ENCODE data around the gene COL27A1. TPM values are rescaled to one million over a fixed set of nuclear protein-coding genes. Genes with fewer than 3 reads are reported as not detected.
"Not testable (repeated sequence)": the region's sequence is repeated elsewhere in the genome, so short reads cannot be mapped to it uniquely, and the experiment has no call there.

Gene COL27A1
- total RNA-seq, 1 donor from 2014 or later: 13.7 TPM

GRCh38 chr9:114187827-114188226 is 32.5 kb downstream of the COL27A1 start:
- H3K27me3 ChIP-seq: no peaks in the 10 kb centered on the region
- H3K27ac ChIP-seq: no peak overlapping the region
- peaks cover 4% of the 10 kb centered on the region for H3K4me1 ChIP-seq
- no peak overlapping the region for H3K4me3 ChIP-seq
- no peak for TF ChIP-seq CTCF (IDR thresholded peaks at IDR 0.05)
- ATAC-seq: no peak
- intact Hi-C loops (cut with DNase I): no loop called here
- no peaks in the 10 kb centered on the region for H3K36me3 ChIP-seq
- no peaks in the 10 kb centered on the region for H3K9me3 ChIP-seq
- no peak for DNase-seq

- H3K4me1 ChIP-seq: no peaks in the 10 kb centered on the region
- no peaks in the 10 kb centered on the region for H3K9me3 ChIP-seq
- H3K27ac ChIP-seq: no peak overlapping the region
- H3K27me3 ChIP-seq: no peaks in the 10 kb centered on the region
- DNase-seq (no peak), ATAC-seq (no peak)
- TF ChIP-seq CTCF (IDR thresholded peaks at IDR 0.05): no peak
- no peaks in the 10 kb centered on the region for H3K36me3 ChIP-seq
- intact Hi-C loops (cut with DNase I): no loop called here
- no peak overlapping the region for H3K4me3 ChIP-seq
These were observed 34.7 kb downstream of the COL27A1 start for GRCh38 chr9:114189823-114190562.

- Histone ChIP-seq H3K27me3 (no peaks in the 10 kb centered on the region), H3K27ac (no peak overlapping the region), H3K4me1 (no peaks in the 10 kb centered on the region), H3K4me3 (no peak overlapping the region), H3K9me3 (no peaks in the 10 kb centered on the region), H3K36me3 (no peaks in the 10 kb centered on the region)
- ATAC-seq: no peak
- DNase-seq: no peak
- no peak for TF ChIP-seq CTCF (IDR thresholded peaks at IDR 0.05)
- intact Hi-C loops (cut with DNase I): no loop called here
These were observed 35.2 kb downstream of the COL27A1 start for GRCh38 chr9:114190563-114190905.

GRCh38 chr9:114191402-114191801 is 36.1 kb downstream of the COL27A1 start:
- DNase-seq; H3K36me3 ChIP-seq; H3K4me1 ChIP-seq; H3K9me3 ChIP-seq; H3K27ac ChIP-seq; intact Hi-C loops (cut with DNase I); ATAC-seq; H3K27me3 ChIP-seq; H3K4me3 ChIP-seq: not testable (repeated sequence)

GRCh38 chr9:114192539-114192938 is 37.2 kb downstream of the COL27A1 start:
- TF ChIP-seq CTCF (IDR thresholded peaks at IDR 0.05): no peak
- intact Hi-C loops (cut with DNase I): no loop called here
- DNase-seq: no peak
- Histone ChIP-seq H3K4me3 (no peak overlapping the region), H3K4me1 (no peaks in the 10 kb centered on the region), H3K27me3 (no peaks in the 10 kb centered on the region), H3K36me3 (no peaks in the 10 kb centered on the region), H3K27ac (no peak overlapping the region), H3K9me3 (no peaks in the 10 kb centered on the region)
- no peak for ATAC-seq

GRCh38 chr9:114193090-114193489 is 37.8 kb downstream of the COL27A1 start:
- no peaks in the 10 kb centered on the region for H3K9me3 ChIP-seq
- DNase-seq (no peak), ATAC-seq (no peak)
- H3K4me3 ChIP-seq: no peak overlapping the region
- H3K36me3 ChIP-seq: no peaks in the 10 kb centered on the region
- no peaks in the 10 kb centered on the region for H3K27me3 ChIP-seq
- H3K4me1 ChIP-seq: no peaks in the 10 kb centered on the region
- no peak overlapping the region for H3K27ac ChIP-seq
- no peak for TF ChIP-seq CTCF (IDR thresholded peaks at IDR 0.05)
- intact Hi-C loops (cut with DNase I): no loop called here

Data from upper lobe of right lung (tissue), 1 donor.